ENCODE measurements around the gene S1PR5.

GRCh38 chr19:10510301-10510802, 6.9 kb downstream of the S1PR5 start:
- TF ChIP-seq JUNB (IDR thresholded peaks at IDR 0.05; ENCODE audit: unreplicated experiment) (no peak), CTCF (conservative IDR thresholded peaks at IDR 0.05; ENCODE audit: low read depth in 2 of 2) (peak; percentile 72 to 85), REST (IDR thresholded peaks at IDR 0.05; ENCODE audit: unreplicated experiment) (no peak), EZH2 (IDR thresholded peaks at IDR 0.05; ENCODE audit: low read depth, unreplicated experiment) (no peak), POLR2AphosphoS5 (IDR thresholded peaks at IDR 0.05; ENCODE audit: low read depth) (no peak)
